Central memory CD4-positive, alpha-beta T cell (primary cell): ENCODE data around the gene BGLAP.

Experiments used
- DNase-seq: peaks from one replicate; pipeline ENCODE4 v3.0.0; 2022

Gene BGLAP

GRCh38 chr1:156228501-156228900 lies 13.5 kb upstream of the BGLAP start:
- no peak for DNase-seq

- no peak for DNase-seq
Observed at GRCh38 chr1:156229809-156230472, 12.0 kb upstream of the BGLAP start.

- DNase-seq, result no peak
Observed at GRCh38 chr1:156230473-156230837, 11.5 kb upstream of the BGLAP start.

DNA sequence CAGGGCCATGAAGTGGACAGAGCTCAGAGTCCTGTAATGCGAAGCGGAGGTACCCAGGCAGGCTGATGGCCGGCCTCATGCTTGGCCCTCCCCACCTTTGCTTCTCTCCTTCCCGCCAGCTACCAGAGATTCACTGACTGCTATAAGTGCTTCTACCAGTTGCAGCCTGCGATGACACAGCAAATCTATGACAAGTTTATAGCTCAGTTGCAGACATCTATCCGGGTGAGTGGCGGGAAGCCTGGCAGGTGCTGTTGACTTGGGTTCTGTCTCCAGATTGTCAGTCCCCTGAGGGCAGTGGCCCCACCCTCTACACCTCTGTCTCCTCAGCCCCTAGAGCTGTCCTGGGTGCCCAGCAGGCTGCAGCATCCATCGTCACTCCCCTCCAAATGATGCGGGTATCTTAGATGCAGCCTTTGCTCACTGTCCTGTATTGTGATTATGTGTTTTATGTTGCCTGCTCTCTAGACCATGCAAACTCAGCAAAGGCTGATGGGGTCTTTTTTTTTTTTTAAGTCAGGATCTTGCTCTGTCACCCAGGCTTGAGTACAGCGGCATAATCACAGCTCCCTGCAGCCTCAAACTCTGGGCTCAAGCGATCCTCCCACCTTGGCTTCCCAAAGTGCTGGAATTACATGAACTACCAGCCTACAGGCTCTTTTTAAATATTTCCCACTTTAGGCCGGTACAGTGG lies 9.6 kb upstream of the BGLAP start:
- no peak for DNase-seq

GRCh38 chr1:156233426-156234127 lies 8.4 kb upstream of the BGLAP start:
- no peak for DNase-seq

DNA sequence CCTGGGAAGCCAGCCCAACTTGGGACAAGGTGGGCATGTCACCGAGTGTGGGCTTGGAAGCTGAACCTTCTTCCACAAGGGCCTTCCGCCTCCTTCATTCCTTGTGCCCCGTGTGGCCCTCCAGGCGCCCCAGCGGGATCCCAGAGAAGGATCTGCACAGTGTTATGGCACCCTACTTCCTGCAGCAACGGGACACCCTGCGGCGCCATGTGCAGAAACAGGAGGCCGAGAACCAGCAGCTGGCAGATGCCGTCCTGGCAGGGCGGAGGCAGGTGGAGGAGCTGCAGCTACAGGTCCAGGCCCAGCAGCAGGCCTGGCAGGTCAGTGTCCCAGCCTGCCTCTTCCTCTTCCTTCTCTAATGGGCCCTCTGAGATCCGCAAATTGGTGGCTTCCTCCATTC lies 5.8 kb upstream of the BGLAP start:
- no peak for DNase-seq

DNA sequence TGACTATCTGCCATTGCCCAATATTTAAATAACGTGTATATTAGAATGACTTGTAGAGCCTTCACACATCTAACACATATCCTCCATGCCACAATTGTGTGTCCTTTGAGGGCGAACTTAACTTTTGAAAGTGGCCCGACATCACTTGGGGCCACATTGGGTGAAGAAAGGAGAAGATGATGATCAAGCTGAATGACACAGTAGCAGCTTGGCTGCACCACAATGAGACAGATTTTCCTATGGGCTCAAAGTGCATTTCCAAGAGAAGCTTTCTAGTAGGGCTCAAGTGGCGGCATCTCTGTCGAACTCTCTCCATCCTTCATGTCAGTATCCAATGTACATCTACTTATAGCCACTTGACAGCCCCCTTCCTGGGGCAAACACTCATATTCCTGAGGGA lies 3.7 kb upstream of the BGLAP start:
- DNase-seq, result no peak

DNA sequence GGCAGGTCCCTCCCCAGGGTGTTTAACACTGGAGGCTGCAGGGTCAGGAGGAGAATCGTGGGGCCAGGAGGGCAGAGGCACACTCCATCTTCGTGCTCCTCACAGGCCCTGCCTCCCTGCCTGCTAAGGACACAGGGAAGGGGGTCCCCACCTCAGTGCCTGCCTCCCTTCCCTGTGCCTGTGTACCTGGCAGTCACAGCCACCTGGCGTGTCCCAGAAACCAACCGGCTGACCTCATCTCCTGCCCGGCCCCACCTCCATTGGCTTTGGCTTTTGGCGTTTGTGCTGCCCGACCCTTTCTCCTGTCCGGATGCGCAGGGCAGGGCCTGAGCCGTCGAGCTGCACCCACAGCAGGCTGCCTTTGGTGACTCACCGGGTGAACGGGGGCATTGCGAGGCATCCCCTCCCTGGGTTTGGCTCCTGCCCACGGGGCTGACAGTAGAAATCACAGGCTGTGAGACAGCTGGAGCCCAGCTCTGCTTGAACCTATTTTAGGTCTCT lies 623 bp upstream of the BGLAP start:
- DNase-seq, result no peak

GRCh38 chr1:156242738-156243137 lies 754 bp downstream of the BGLAP start:
- no peak for DNase-seq

DNA sequence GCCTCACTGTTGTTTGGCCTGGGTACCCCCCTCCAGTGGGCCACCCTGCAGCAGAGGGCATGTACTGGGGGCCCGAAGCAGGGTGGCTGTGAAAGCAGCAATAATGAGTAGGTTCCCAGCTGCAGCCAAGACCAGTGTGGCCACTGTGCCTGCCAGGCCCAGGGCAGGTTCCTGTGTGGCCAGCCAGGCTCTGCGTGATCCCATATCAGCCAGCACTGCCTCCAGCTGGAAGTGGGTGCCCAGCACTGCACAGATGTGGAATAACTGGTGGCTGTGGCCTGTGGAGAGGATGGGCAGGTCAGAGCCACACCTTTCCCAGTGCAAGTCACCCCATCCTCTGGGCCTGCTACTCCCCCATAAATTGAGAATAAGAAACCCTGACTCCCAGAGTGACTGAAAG lies 2.1 kb downstream of the BGLAP start:
- no peak for DNase-seq

DNA sequence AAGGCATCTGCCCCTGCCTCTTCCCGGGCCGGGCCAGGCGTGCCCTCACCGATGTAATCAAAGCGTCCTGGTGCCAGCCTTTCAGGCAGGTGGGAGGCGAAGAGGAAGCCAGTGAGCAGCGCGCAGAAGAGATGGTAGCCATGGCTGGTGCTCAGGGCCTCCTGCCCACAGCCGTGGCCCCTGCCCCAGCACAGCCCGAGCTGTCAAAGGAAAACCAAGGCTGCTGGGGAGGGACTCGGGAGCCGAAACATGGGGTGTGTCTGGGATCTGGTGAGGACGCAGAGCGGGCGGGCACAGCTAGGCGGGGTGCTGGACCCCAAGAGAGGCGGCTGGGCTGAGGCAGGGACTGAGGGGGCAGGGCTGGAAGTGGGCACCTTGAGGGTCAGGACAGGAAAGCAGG lies 2.7 kb downstream of the BGLAP start:
- no peak for DNase-seq

- peak; percentile 22 for DNase-seq
Observed at GRCh38 chr1:156245451-156246232, 3.7 kb downstream of the BGLAP start.

DNA sequence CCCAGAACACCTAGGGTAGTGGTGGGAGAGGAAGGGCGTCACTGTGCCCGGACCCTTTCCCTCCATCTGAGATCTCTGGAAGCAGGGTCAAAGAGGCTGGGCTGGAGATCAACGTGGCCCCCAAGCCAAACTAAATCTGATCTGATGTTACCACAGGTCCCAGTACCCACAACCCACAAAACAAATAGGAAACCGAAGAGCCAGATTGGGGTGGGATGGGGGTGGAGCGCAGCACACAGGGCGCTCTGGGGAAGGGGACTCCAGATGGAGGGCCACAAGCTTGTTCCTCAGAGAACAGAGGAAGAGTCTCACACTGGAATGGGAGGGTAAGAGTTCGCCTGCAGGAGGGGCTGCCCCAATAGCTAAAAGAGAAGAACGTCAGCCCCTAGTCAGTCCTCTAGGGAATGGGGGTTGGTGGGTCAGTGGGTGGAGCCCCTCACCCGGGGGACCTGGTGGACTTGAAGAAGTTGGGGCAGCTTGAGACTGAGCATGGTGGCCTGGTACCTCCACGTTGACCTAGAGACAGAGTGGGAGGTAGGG lies 4.3 kb downstream of the BGLAP start:
- DNase-seq, result no peak

DNA sequence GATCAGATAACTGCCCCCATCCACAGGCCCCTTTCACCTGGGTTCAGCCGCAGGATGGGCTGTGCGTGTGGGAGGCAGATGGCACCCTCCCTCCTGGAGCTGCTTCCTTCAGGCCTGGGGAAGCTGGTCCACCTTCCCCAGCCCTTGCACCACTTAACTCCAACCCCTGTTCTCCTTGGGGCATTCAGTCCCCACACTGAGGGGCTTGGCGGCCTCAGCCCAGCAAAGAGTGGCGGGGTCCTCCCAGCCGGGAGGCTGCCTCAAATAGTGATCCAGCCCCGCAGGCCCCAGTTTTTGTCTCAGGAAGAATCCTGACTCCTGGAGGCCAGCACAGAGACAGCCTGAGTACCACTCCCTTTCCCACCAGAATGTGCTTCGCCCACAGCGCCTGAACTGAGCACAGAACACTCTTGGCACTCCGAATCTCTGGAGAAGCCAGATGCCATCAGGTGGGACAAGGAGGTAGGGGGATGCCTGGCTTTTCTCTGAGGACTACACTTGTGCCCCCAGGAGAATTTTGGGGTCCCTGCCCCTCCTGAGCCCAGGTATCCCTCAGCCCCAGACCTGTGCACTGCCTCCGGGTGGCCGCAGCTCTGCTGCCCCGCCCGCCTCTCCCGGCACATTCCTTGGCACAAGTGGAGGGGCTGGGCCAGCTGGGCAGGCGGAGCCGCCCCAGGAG lies 4.9 kb downstream of the BGLAP start:
- DNase-seq, result no peak

DNA sequence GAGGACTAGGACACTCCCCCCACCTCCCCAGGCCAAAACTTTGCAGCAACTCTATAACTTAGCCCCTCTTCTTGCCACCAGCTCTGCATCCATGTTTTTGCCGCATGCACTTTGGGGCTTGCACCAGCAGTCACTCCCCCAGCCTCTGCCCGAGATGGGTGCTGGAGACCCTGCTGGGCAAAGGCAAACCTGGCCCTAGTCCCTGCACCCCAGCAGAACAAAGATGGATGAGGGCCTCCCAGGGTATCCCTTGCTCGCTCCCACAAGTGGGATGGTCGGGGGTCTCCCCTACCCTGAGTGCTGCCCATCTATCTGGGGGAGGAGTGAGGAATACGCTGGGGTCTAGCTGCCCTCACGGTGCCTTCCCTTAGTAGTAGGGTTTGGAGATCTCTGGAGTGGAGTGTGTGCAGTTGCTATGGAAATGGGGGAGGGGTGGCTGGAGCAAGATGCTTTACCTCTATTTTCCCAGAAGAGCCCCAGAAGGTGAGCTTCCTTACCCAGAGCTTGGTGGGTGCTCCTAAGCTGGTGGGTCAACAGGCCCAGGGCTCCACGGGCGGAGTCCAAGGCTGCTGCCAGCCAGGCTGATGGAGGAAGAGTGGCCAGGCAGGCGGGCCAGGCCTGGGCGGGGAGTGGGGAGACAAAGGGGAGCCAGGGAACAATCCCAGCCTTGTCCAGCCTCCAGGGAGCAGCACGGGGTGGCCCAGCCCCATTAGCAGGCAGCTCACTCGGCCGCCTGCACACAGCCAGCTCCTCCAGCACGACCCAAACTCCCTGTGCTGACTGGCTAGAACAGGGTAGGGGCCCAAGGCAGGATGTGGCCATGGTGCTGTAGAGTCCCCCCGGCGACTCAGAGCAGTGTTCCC lies 5.7 kb downstream of the BGLAP start, which contains the start of gene PAQR6:
TSS of gene PAQR6 (minus strand) at position 597 of the 863 bp plus-strand sequence. CDS start 1,325 bp downstream, outside the sequence.
- no peak for DNase-seq

DNA sequence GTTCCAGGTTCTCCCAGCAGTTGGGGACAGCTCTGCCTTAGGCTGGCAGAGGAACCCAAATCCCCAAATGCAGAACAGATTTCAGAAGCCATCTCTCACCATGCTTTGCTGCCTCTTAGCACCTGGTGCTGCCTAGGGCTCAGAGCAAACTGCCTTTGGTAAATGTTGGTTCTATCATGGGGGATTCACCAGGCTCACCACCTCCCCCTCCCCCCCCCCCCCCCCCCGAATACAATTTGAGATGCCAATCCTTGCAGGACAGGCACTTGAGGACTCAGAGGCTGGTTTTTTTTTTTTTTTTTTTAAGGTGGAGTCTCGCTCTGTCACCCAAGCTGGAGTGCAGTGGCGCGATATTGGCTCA lies 6.3 kb downstream of the BGLAP start:
- no peak for DNase-seq

GRCh38 chr1:156249593-156249992 lies 7.6 kb downstream of the BGLAP start:
- no peak for DNase-seq

DNA sequence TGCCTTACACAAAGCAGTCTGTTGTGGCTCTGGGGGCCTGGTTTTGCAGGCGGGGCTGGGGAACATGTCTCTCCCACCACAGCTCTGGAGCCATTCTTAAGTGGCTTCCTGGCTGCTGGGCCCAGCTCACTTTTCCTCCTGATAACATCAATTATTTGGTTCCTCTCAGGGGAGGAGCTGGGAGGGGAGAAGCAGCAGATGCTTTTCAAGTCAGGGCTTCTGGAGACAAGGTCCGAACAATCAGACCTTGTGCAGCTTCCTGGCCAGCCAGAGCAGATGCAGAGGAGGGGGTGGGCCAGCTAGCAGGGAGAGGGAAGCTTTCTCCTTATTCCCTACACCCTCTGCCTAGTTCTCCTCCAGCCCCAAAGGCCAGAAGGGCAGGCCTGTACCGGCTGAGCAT lies 9.5 kb downstream of the BGLAP start:
- no peak for DNase-seq

DNA sequence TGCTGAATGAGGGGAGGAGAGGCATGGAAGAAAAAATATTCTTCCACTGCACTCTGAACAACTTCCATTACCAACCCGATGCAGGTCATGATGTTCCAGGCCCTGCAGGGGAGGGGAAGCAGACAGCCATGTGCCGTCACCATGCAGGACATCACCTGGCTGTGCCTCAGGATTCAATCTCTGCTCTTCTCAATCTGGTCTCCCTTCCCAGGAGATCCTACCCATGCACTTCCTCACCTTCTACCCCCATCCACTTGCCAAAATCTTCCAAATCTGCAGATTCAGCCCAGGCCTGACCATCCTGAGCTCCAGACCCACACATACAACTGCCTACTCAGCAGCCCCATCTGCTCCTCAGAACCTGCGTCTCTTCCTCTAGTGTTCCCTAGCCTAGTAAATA lies 11.7 kb downstream of the BGLAP start:
- DNase-seq, result no peak

DNA sequence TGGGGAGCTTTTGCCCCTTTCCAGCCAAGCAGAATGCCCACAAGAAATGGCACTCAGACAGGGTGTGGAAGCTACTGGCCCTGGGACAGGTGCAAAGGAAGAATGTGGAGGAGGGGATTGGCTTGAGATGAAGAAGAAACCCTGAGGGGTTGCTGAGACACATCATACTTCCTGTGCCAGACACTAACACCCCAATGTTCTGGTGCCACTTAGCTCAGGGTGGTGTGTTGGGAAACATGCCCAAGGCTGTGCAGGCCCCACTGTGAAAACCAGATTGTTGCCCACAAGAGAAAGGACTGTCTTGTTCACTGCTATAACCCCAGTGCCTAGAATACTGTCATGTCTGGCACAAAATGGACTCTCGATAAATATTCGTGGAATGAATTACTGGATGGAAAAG lies 15.7 kb downstream of the BGLAP start:
- no peak for DNase-seq

GRCh38 chr1:156258859-156259258 lies 16.9 kb downstream of the BGLAP start:
- no peak for DNase-seq
